Thyroid gland (tissue), 4 donors: ENCODE data around the gene CD53.

Experiments
- POLR2A ChIP-seq, 2 donors: fragments of 450-650 bp; IDR thresholded peaks; one replicate each; pipeline ENCODE4 v1.6.1; 2017; ENCODE audit warnings: antibody characterized with exemption in 2 of 2, mild to moderate bottlenecking in 2 of 2, moderate library complexity in 1 of 2
- TF ChIP-seq, protein P1 (sequence below), 6 experiments: fragments of 200-600 bp in 3 of 6; fragments of 450-650 bp in 3 of 6; sonication (generic) in 3 of 6; IDR thresholded peaks; one replicate each; pipeline ENCODE4 v1.5.1; 2016 to 2019; ENCODE audit warnings: antibody characterized with exemption in 6 of 6, mild to moderate bottlenecking in 2 of 6, inconsistent platforms in 1 of 6, moderate library complexity in 1 of 6

DNA sequence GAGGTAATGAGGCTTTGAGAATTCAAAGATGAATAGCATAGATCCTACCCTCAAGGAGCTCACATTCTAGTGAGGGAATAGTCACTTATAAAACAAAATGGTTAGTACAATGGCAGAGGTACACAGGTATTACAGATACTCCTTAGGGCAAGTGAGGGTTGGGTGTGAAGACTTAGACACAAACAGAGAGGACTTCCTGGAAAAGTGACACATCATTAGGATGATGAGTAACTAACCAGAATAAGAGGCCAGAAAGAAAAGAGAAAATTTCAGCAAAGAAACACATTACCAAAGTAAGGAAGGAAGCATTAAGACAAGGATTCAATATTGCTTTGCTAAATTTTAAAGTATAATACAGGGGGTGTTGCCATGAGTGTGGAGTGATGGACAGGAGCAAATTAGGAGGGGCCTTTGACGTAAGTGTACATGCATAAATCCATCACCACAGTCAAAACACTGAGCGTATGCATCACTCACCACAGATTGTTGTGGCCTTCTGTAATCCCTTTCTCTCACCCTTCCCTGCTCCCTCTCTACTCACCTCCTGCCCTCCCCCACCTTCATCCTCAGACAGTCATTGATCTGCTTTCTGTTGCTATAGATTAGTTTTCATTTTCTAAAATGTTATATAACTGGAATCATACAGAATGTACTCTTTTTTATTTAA is 7.9 kb downstream of the CD53 start:
- TF ChIP-seq, protein P1, sequence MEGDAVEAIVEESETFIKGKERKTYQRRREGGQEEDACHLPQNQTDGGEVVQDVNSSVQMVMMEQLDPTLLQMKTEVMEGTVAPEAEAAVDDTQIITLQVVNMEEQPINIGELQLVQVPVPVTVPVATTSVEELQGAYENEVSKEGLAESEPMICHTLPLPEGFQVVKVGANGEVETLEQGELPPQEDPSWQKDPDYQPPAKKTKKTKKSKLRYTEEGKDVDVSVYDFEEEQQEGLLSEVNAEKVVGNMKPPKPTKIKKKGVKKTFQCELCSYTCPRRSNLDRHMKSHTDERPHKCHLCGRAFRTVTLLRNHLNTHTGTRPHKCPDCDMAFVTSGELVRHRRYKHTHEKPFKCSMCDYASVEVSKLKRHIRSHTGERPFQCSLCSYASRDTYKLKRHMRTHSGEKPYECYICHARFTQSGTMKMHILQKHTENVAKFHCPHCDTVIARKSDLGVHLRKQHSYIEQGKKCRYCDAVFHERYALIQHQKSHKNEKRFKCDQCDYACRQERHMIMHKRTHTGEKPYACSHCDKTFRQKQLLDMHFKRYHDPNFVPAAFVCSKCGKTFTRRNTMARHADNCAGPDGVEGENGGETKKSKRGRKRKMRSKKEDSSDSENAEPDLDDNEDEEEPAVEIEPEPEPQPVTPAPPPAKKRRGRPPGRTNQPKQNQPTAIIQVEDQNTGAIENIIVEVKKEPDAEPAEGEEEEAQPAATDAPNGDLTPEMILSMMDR (IDR thresholded peaks at IDR 0.05) = no peak
- no peak for TF ChIP-seq POLR2A (IDR thresholded peaks at IDR 0.05)
